ENCODE results near the gene TMEM30A. TPM values are rescaled to one million over a fixed set of nuclear protein-coding genes. Genes with fewer than 3 reads are reported as not detected.

TMEM30A gene
- total RNA-seq, 1 experiment from 2014 or later = 65.2 TPM

DNA sequence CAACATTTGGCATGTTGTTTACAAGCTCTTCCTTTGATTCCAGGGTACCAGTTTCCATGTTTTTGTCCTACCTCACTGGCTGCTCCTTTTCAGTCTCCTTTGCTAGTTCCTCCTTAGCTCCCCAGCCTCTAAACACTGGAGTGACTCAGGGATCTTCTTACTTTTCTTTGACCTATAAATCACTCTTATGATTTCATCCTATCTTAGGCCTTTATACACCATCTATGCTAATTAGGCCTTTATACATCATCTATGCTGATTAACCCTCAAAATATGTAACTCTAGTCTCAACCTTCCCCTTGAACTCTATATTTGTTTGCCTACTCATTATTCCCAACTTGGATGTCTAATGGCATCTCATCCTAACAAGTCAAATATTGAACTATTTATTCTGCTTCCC, 9.5 kb downstream of the TMEM30A start:
- no peak overlapping the region for H2BK5ac ChIP-seq (ENCODE audit: insufficient read length, low read length)
- no peak overlapping the region for H3K4me2 ChIP-seq (ENCODE audit: insufficient read depth, insufficient read length, low read length)
- no peak overlapping the region for H2AK5ac ChIP-seq (ENCODE audit: insufficient read length, low read length)
- H3T11ph ChIP-seq (ENCODE audit: low read length) = no peak overlapping the region
- H2AFZ ChIP-seq (ENCODE audit: low read length) = no peak overlapping the region
- no peak overlapping the region for H3K56ac ChIP-seq (ENCODE audit: insufficient read length, low read depth, low read length)
- H3K14ac ChIP-seq (ENCODE audit: insufficient read depth, low read length) = no peak overlapping the region
- no peak overlapping the region for H3K18ac ChIP-seq (ENCODE audit: insufficient read length, low read depth, low read length)
- H3K9me3 ChIP-seq (ENCODE audit: control insufficient read depth, low read depth, low read length) = peaks cover 7% of the 10 kb centered on the region
- H2BK15ac ChIP-seq (ENCODE audit: low read depth, low read length) = no peak overlapping the region
- peaks cover 9% of the 10 kb centered on the region for H3K79me1 ChIP-seq (ENCODE audit: insufficient read depth, low read depth, low read length, poor library complexity, severe bottlenecking)
- TF ChIP-seq, protein P1, sequence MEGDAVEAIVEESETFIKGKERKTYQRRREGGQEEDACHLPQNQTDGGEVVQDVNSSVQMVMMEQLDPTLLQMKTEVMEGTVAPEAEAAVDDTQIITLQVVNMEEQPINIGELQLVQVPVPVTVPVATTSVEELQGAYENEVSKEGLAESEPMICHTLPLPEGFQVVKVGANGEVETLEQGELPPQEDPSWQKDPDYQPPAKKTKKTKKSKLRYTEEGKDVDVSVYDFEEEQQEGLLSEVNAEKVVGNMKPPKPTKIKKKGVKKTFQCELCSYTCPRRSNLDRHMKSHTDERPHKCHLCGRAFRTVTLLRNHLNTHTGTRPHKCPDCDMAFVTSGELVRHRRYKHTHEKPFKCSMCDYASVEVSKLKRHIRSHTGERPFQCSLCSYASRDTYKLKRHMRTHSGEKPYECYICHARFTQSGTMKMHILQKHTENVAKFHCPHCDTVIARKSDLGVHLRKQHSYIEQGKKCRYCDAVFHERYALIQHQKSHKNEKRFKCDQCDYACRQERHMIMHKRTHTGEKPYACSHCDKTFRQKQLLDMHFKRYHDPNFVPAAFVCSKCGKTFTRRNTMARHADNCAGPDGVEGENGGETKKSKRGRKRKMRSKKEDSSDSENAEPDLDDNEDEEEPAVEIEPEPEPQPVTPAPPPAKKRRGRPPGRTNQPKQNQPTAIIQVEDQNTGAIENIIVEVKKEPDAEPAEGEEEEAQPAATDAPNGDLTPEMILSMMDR (conservative IDR thresholded peaks at IDR 0.05) = no peak
- Mint-ChIP-seq H3K27ac (peak overlapping the region in 1 of 3 experiments; percentile 37; a peak in 3 of 7 replicates), H3K4me3 (peak overlapping the region in 1 of 2 experiments; percentile 3; a peak in 1 of 5 replicates), H3K9me3 (peaks cover 0 to 13% of the 10 kb centered on the region in 2 experiments; a peak in 3 of 5 replicates), H3K36me3 (ENCODE audit: insufficient read depth in 1 of 3, low read depth in 3 of 3) (peaks cover 34 to 63% (median 49%) of the 10 kb centered on the region in 3 experiments), H3K4me1 (peaks cover 49 to 53% of the 10 kb centered on the region in 2 experiments), H3K27me3 (ENCODE audit: low read depth) (no peaks in the 10 kb centered on the region)
- peaks cover 18% of the 10 kb centered on the region; the same call in 1 of the 2 replicates for H3K4me1 ChIP-seq (ENCODE audit: insufficient read depth, low read length)
- no peak overlapping the region for H2BK20ac ChIP-seq (ENCODE audit: low read depth, low read length, poor library complexity, severe bottlenecking)
- no peaks in the 10 kb centered on the region for H4K20me1 ChIP-seq (ENCODE audit: control insufficient read depth, insufficient read depth, insufficient read length)
- H2BK120ac ChIP-seq (ENCODE audit: low read depth, low read length, poor library complexity, severe bottlenecking) = no peak overlapping the region
- H3K4ac ChIP-seq (ENCODE audit: low read depth, low read length) = no peak overlapping the region
- no peak overlapping the region for H4K8ac ChIP-seq (replicated peaks; ENCODE audit: insufficient read length, low read depth, low read length)
- H4K91ac ChIP-seq (ENCODE audit: insufficient read length, low read depth, low read length) = no peak overlapping the region
- H3K27me3 ChIP-seq (ENCODE audit: insufficient read depth, low read length) = no peaks in the 10 kb centered on the region
- DNase-seq = no peak
- H3K27ac ChIP-seq (ENCODE audit: insufficient read length, low read depth, low read length) = no peak overlapping the region
- no peaks in the 10 kb centered on the region for H3K23me2 ChIP-seq (ENCODE audit: insufficient read length, low read depth, low read length, poor library complexity, severe bottlenecking)
- H2BK12ac ChIP-seq (ENCODE audit: insufficient read length, low read depth, low read length) = no peak overlapping the region
- no peak overlapping the region for H3K23ac ChIP-seq (ENCODE audit: insufficient read length, low read depth, low read length)
- H4K5ac ChIP-seq (ENCODE audit: insufficient read length, low read depth, low read length) = no peak overlapping the region
- H3K79me2 ChIP-seq (ENCODE audit: insufficient read depth, low read length) = peaks cover 35% of the 10 kb centered on the region; the same call in 1 of the 2 replicates
- H3K9ac ChIP-seq (ENCODE audit: extremely low read depth, insufficient read length, low read length) = no peak overlapping the region
